HEK293T (cell line): ENCODE results near the gene GRK6.

ENCODE experiments used
- SUZ12 ChIP-seq: fragments of 450-650 bp; IDR thresholded peaks from 2 replicates; pipeline ENCODE4 v1.6.1; 2016; ENCODE audit warnings: mild to moderate bottlenecking
- TF ChIP-seq, protein P1 (sequence below): fragments of 450-650 bp; IDR thresholded peaks from 2 replicates; pipeline ENCODE4 v1.6.1; 2016

GRCh38 chr5:177429248-177430040, 3.0 kb downstream of the GRK6 start:
- TF ChIP-seq, protein P1, sequence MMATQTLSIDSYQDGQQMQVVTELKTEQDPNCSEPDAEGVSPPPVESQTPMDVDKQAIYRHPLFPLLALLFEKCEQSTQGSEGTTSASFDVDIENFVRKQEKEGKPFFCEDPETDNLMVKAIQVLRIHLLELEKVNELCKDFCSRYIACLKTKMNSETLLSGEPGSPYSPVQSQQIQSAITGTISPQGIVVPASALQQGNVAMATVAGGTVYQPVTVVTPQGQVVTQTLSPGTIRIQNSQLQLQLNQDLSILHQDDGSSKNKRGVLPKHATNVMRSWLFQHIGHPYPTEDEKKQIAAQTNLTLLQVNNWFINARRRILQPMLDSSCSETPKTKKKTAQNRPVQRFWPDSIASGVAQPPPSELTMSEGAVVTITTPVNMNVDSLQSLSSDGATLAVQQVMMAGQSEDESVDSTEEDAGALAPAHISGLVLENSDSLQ, result no peak
- no peak for TF ChIP-seq SUZ12
